Naive thymus-derived CD8-positive, alpha-beta T cell (primary cell): ENCODE measurements around the gene MAPRE2. TPM values are rescaled to one million over a fixed set of nuclear protein-coding genes. Genes with fewer than 3 reads are reported as not detected.

Experiments used
- ATAC-seq, 2 donors: fragments of 150-1000 bp; cut with Tn5 transposase in 1 of 2; sonication (Bioruptor Pico), chemical (Tn5 transposase) in 1 of 2; 1 replicate in 1 of 2; 2 replicates in 1 of 2; pipeline ENCODE4 v1.10.0; 2021; ENCODE audit warnings: mild to moderate bottlenecking in 2 of 2, moderate library complexity in 2 of 2
- POLR2A ChIA-PET: fragments of 350-600 bp; sonication (Branson Sonifier 250); formaldehyde crosslinking; loops from one replicate; lab custom pipeline; 2021; ENCODE audit warnings: antibody characterized with exemption; lab: Charles Lee
- DNase-seq, 10 donors: peaks; one replicate each; pipeline versions ENCODE4 v3.0.0 to v3.0.0-alpha.2; 2020 to 2022
- H3K27ac Mint-ChIP-seq, 10 donors: one replicate each; pipeline ENCODE4 v1.8.0; 2020 to 2022; ENCODE audit warnings: mild to moderate bottlenecking in 10 of 10, mixed read lengths in 10 of 10, moderate library complexity in 4 of 10, inconsistent platforms in 1 of 10
- H3K27me3 Mint-ChIP-seq, 5 donors: one replicate each; pipeline ENCODE4 v1.8.0; 2021 to 2022; ENCODE audit warnings: mixed read lengths in 5 of 5
- H3K36me3 Mint-ChIP-seq, 3 donors: one replicate each; pipeline ENCODE4 v1.8.0; 2020 to 2022; ENCODE audit warnings: mixed read lengths in 3 of 3, mild to moderate bottlenecking in 2 of 3, inconsistent platforms in 1 of 3
- H3K4me1 Mint-ChIP-seq, 4 donors: one replicate each; pipeline ENCODE4 v1.8.0; 2021 to 2022; ENCODE audit warnings: mixed read lengths in 4 of 4
- H3K4me3 Mint-ChIP-seq, 10 donors: one replicate each; pipeline ENCODE4 v1.8.0; 2020 to 2022; ENCODE audit warnings: mild to moderate bottlenecking in 10 of 10, mixed read lengths in 10 of 10, moderate library complexity in 6 of 10, inconsistent platforms in 1 of 10
- H3K9me3 Mint-ChIP-seq, 9 donors: one replicate each; pipeline ENCODE4 v1.8.0; 2020 to 2022; ENCODE audit warnings: mixed read lengths in 9 of 9, mild to moderate bottlenecking in 3 of 9, inconsistent platforms in 1 of 9, moderate library complexity in 1 of 9
- polyA plus RNA-seq, 3 donors: library from polyadenylated mRNA; unstranded; fragments of 300-500 nt; fragmentation: Illumina TruSeq; gene quantifications; one replicate each; pipeline ENCODE4 v1.2.3, GENCODE V29; 2021
- total RNA-seq, 8 experiments: library from RNA in 2 of 8; stranded (reverse) in 2 of 8; gene quantifications; one replicate each; pipeline ENCODE4 v1.2.3 and lab custom pipeline; 2021 to 2026

Gene MAPRE2
- 10 to 100 TPM; 56.8 to 59.4 TPM for total RNA-seq
- 10 to 100 TPM; 86.2 to 96.3 (median 89.7) TPM for polyA plus RNA-seq
- total RNA-seq (lab: John Stamatoyannopoulos, UW), result 90.0 to 209 (median 130) reads per million in 6 experiments

- ATAC-seq, result peak; percentile 86 to 87
- peaks cover 30 to 80% (median 50%) of the 10 kb centered on the region in 4 donors for H3K4me1 Mint-ChIP-seq
- peak; percentile 98 to 100 (median 99) for DNase-seq
- H3K27ac Mint-ChIP-seq, result peak within 1 kb of the TSS; percentile 96 to 99 (median 99)
- H3K27me3 Mint-ChIP-seq, result peaks cover 0 to 4% (median 0%) of the 10 kb centered on the region in 5 donors
- POLR2A ChIA-PET, result interaction anchor here (0.6 to 4.4 kb wide), 14 partner anchors 12 to 1088 kb away, joined by 3 to 121 read pairs (median 5); partner anchors contain the start of genes ELP2, SLC39A6, ZNF24 and ZNF397
- H3K4me3 Mint-ChIP-seq, result peak within 1 kb of the TSS; percentile 87 to 98 (median 95)
- no peaks in the 10 kb centered on the region for H3K9me3 Mint-ChIP-seq
- H3K36me3 Mint-ChIP-seq, result no peaks in the 10 kb centered on the region
These were observed at the start of gene MAPRE2 for GRCh38 chr18:35040988-35041814. TSS of gene MAPRE2 (plus strand) at chr18:35041413. CDS start at chr18:35041540, 127 bp downstream.

DNA sequence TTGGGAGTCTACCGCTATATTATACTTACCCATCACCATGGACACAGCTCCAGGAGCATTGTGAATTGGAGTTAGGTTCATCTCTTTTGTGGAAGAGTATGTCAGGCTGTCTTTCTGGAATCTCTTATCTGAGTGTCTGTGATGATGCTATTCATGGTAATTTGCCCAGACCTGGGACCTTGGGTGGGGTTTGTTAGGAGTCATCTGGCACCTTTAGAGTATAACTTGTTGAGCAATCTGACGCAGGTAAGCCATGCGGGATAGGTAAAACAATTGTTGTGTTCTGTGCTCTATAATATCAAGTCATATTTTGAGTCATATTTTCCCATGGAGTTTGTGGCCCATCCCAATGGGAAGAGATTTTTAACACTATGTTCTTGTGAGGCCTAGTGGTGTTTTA, 49.7 kb upstream of the MAPRE2 start:
- DNase-seq (no peak), ATAC-seq (no peak)
- no peaks in the 10 kb centered on the region for H3K27me3 Mint-ChIP-seq
- POLR2A ChIA-PET, result no interaction called here
- H3K36me3 Mint-ChIP-seq, result peaks cover 0 to 5% (median 2%) of the 10 kb centered on the region in 3 donors
- H3K4me3 Mint-ChIP-seq, result no peak overlapping the region
- no peak overlapping the region for H3K27ac Mint-ChIP-seq
- no peaks in the 10 kb centered on the region for H3K9me3 Mint-ChIP-seq
- H3K4me1 Mint-ChIP-seq, result peaks cover 0 to 2% (median 0%) of the 10 kb centered on the region in 4 donors

DNA sequence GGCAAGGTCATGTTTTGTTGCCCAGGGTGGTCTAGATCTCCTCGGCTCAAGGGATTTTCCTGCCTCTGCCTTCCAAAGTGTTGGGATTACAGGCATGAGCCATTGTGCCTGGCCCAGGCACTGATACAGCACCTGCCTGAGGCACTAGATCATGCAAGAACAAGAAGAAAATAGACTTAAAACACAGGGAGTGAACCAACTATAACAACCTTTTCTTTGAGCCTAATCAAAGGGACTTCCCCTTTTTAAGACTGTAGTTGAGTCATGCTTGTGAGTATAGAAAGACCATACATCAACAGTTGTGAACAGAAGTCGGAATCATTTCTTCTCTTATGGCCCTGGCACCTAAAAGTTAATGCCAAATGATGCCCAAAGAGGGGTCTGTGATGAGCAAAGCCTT, 47.9 kb upstream of the MAPRE2 start:
- POLR2A ChIA-PET, result interaction anchor here (0.7 kb wide), 1 partner anchor 22 kb away, joined by 5 read pairs; no protein-coding TSS in a partner anchor
- no peaks in the 10 kb centered on the region for H3K27me3 Mint-ChIP-seq
- H3K4me3 Mint-ChIP-seq, result no peak overlapping the region
- ATAC-seq, result no peak
- peaks cover 0 to 2% (median 0%) of the 10 kb centered on the region in 4 donors for H3K4me1 Mint-ChIP-seq
- DNase-seq, result no peak
- H3K27ac Mint-ChIP-seq, result no peak overlapping the region
- H3K36me3 Mint-ChIP-seq, result peaks cover 0 to 5% (median 2%) of the 10 kb centered on the region in 3 donors
- no peaks in the 10 kb centered on the region for H3K9me3 Mint-ChIP-seq

DNA sequence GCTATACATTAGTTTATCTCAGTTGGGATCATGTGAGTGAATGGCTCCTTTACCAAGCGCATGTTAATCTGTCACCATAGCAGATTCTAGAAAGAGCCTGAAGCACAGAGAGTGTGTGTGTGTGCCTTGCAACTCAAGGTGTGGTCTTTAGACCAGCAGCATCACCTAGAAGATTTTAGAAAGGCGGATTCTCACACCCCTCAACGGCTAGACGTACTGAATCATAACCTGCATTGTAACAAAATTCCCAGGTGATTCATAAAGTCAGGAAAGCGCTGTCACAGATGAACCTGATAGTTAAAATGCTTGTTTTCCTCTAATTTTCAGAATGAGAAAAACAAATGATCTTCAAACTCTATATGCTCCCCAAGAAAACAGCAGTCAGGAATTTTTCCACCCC, 45.5 kb upstream of the MAPRE2 start:
- Mint-ChIP-seq H3K27me3 (no peaks in the 10 kb centered on the region), H3K36me3 (peaks cover 0 to 5% (median 2%) of the 10 kb centered on the region in 3 donors), H3K9me3 (no peaks in the 10 kb centered on the region), H3K4me1 (peaks cover 0 to 4% (median 0%) of the 10 kb centered on the region in 4 donors), H3K27ac (no peak overlapping the region), H3K4me3 (no peak overlapping the region)
- ATAC-seq (no peak), DNase-seq (no peak)
- POLR2A ChIA-PET, result no interaction called here

- Mint-ChIP-seq H3K36me3 (peaks cover 0 to 2% (median 0%) of the 10 kb centered on the region in 3 donors), H3K9me3 (no peaks in the 10 kb centered on the region), H3K4me3 (no peak overlapping the region), H3K27ac (no peak overlapping the region), H3K27me3 (no peaks in the 10 kb centered on the region), H3K4me1 (peaks cover 0 to 2% (median 0%) of the 10 kb centered on the region in 4 donors)
- no peak for DNase-seq
- POLR2A ChIA-PET, result interaction anchor here (1.1 kb wide), 1 partner anchor 22 kb away, joined by 3 read pairs; no protein-coding TSS in a partner anchor
- ATAC-seq, result no peak
These were observed 42.6 kb upstream of the MAPRE2 start for GRCh38 chr18:34998661-34999060.

DNA sequence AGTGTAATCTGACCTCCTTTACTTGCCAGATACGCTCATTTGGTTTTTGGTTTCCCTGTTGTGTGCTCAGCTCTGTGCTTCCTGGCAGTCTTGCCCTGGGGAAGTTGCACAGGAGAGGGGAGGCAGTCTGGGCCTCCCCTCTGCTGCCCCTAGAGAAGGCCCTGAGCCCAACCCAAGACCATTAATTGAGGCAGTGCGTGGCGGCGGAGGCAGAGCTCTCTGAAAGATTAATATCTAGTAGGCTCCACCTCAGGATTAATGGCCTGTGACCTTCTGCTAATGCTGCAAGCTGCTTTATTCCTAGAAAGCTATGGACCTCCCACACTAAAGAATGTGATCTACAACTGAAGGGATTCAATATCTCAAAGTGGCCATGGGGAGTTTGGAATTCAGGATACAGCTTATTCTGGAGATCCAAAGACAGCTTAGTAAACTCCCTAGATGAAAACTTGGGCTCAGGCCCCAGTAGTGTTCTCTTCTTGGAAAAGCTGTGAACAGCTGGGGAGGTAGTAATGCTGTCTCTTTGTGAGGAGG, 41.4 kb upstream of the MAPRE2 start:
- peaks cover 0 to 2% (median 0%) of the 10 kb centered on the region in 4 donors for H3K4me1 Mint-ChIP-seq
- no peak overlapping the region for H3K4me3 Mint-ChIP-seq
- DNase-seq (no peak), ATAC-seq (no peak)
- POLR2A ChIA-PET, result no interaction called here
- H3K27me3 Mint-ChIP-seq, result no peaks in the 10 kb centered on the region
- H3K36me3 Mint-ChIP-seq, result peaks cover 0 to 2% (median 0%) of the 10 kb centered on the region in 3 donors
- no peak overlapping the region for H3K27ac Mint-ChIP-seq
- H3K9me3 Mint-ChIP-seq, result no peaks in the 10 kb centered on the region

GRCh38 chr18:35000457-35000856, 40.8 kb upstream of the MAPRE2 start:
- DNase-seq (no peak), ATAC-seq (no peak)
- no peaks in the 10 kb centered on the region for H3K9me3 Mint-ChIP-seq
- H3K27me3 Mint-ChIP-seq, result no peaks in the 10 kb centered on the region
- peaks cover 0 to 2% (median 0%) of the 10 kb centered on the region in 4 donors for H3K4me1 Mint-ChIP-seq
- H3K4me3 Mint-ChIP-seq, result no peak overlapping the region
- H3K36me3 Mint-ChIP-seq, result no peaks in the 10 kb centered on the region
- H3K27ac Mint-ChIP-seq, result no peak overlapping the region
- POLR2A ChIA-PET, result no interaction called here

DNA sequence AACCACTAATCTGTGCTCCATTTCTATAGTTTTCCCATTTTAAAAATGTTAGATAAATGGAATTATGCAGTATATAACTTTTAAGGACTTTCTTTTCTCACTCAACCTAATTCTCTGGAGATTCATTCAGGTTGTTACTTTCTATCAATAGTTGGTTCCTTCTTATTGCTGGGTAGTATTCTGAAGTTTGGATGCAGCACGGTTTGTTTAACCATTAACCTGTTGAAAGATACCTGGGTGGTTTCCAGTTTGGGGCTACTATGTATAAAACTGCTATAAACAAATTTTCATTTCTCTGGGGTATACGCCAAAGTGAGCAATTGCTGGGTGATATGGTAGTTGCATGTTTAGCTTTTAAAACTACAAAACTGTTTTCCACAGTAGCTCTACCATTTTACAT, 39.1 kb upstream of the MAPRE2 start:
- Mint-ChIP-seq H3K4me3 (no peak overlapping the region), H3K9me3 (no peaks in the 10 kb centered on the region), H3K36me3 (no peaks in the 10 kb centered on the region), H3K27me3 (no peaks in the 10 kb centered on the region), H3K27ac (no peak overlapping the region), H3K4me1 (peaks cover 0 to 5% (median under 1%) of the 10 kb centered on the region in 4 donors)
- ATAC-seq (no peak), DNase-seq (no peak)
- POLR2A ChIA-PET, result no interaction called here

GRCh38 chr18:35005963-35006577, 35.1 kb upstream of the MAPRE2 start:
- peaks cover 0 to 5% (median 0%) of the 10 kb centered on the region in 4 donors for H3K4me1 Mint-ChIP-seq
- DNase-seq (peak in 5 of 10 donors; percentile 16 to 64 (median 58)), ATAC-seq (peak; percentile 83 to 84)
- no peaks in the 10 kb centered on the region for H3K27me3 Mint-ChIP-seq
- no peak overlapping the region for H3K4me3 Mint-ChIP-seq
- no peaks in the 10 kb centered on the region for H3K9me3 Mint-ChIP-seq
- H3K36me3 Mint-ChIP-seq, result no peaks in the 10 kb centered on the region
- H3K27ac Mint-ChIP-seq, result no peak overlapping the region
- POLR2A ChIA-PET, result no interaction called here

- Mint-ChIP-seq H3K4me3 (no peak overlapping the region), H3K36me3 (no peaks in the 10 kb centered on the region), H3K9me3 (no peaks in the 10 kb centered on the region), H3K4me1 (peaks cover 0 to 5% (median 0%) of the 10 kb centered on the region in 4 donors), H3K27me3 (no peaks in the 10 kb centered on the region), H3K27ac (no peak overlapping the region)
- ATAC-seq (no peak), DNase-seq (no peak)
- POLR2A ChIA-PET, result no interaction called here
These were observed 31.1 kb upstream of the MAPRE2 start for GRCh38 chr18:35010156-35010555.

DNA sequence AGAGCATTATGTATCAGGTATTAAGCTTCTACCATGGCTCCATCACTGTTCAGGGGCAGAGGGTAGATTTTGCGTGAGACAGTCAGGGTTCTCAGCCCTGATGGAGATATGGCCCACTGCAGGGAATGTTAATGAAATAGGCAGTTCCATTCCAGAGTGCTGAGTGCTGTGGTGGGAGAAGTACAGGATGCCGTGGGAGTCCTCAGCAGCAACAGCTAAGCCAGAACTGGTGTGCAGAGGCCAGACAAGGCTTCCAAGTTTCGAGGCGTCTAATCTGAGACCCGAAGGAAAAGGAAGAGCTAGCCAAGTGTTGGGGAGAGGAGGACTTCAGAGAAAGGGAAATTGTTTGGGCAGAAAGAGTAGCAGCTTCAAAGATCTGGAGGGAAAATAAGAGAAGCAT, 30.2 kb upstream of the MAPRE2 start:
- no peak for DNase-seq
- no peak for ATAC-seq
- H3K27ac Mint-ChIP-seq, result no peak overlapping the region
- H3K36me3 Mint-ChIP-seq, result no peaks in the 10 kb centered on the region
- POLR2A ChIA-PET, result no interaction called here
- H3K4me3 Mint-ChIP-seq, result no peak overlapping the region
- peaks cover 0 to 5% (median 0%) of the 10 kb centered on the region in 4 donors for H3K4me1 Mint-ChIP-seq
- no peaks in the 10 kb centered on the region for H3K9me3 Mint-ChIP-seq
- no peaks in the 10 kb centered on the region for H3K27me3 Mint-ChIP-seq

GRCh38 chr18:35019933-35020332, 21.3 kb upstream of the MAPRE2 start:
- Mint-ChIP-seq H3K4me3 (no peak overlapping the region), H3K27me3 (peaks cover 0 to 2% (median 0%) of the 10 kb centered on the region in 5 donors), H3K27ac (no peak overlapping the region), H3K4me1 (no peaks in the 10 kb centered on the region), H3K36me3 (no peaks in the 10 kb centered on the region), H3K9me3 (no peaks in the 10 kb centered on the region)
- ATAC-seq (no peak), DNase-seq (no peak)
- POLR2A ChIA-PET, result interaction anchor here (1.5 kb wide), 1 partner anchor 10 kb away, joined by 4 read pairs; no protein-coding TSS in a partner anchor
